PC-3 (cell line): ENCODE data around the gene NAPG. TPM values are rescaled to one million over a fixed set of nuclear protein-coding genes. Genes with fewer than 3 reads are reported as not detected.
A peak's percentile ranks its signal among the peaks of the same experiment; 100 is the strongest.

Experiments
- ATAC-seq: fragments of 200-7000 bp; cut with Tn5 transposase; 2 replicates; pipeline ENCODE4 v1.9.1; 2020; ENCODE audit warnings: mild to moderate bottlenecking, moderate library complexity
- BruUV-seq: library from RNA; stranded (reverse); fragments of 400-500 nt; replicated peaks from 2 replicates; lab custom pipeline; 2021; lab: Mats Ljungman, UMichigan
- CTCF ChIA-PET: fragments of 300-600 bp; sonication (Branson Sonifier 250); formaldehyde crosslinking; loops from one replicate; lab custom pipeline; 2022; ENCODE audit warnings: antibody characterized with exemption; lab: Charles Lee
- POLR2A ChIA-PET: fragments of 300-600 bp; sonication (Branson Sonifier 250); formaldehyde crosslinking; loops from one replicate; lab custom pipeline; 2022; ENCODE audit warnings: antibody characterized with exemption; ENCODE audit not compliant: unreplicated experiment; lab: Charles Lee
- DNase-seq: peaks from one replicate; pipeline ENCODE4 v3.0.0-alpha.2; 2015
- H2AFZ ChIP-seq: fragments of 300-600 bp; sonication (generic); 2 replicates; pipeline ENCODE4 v1.6.0; 2016; ENCODE audit warnings: antibody characterized with exemption, low read length
- H3F3A ChIP-seq: fragments of 300-600 bp; sonication (generic); one replicate; pipeline ENCODE4 v1.6.0; 2017; ENCODE audit warnings: antibody characterized with exemption, low read length, control low read depth, mild to moderate bottlenecking; ENCODE audit not compliant: unreplicated experiment
- H3K27ac ChIP-seq: fragments of 300-600 bp; sonication (generic); 2 replicates; pipeline ENCODE4 v1.5.1; 2016; ENCODE audit warnings: mild to moderate bottlenecking, low read length
- H3K27me3 ChIP-seq: fragments of 300-600 bp; sonication (generic); 2 replicates; pipeline ENCODE4 v1.6.1; 2016; ENCODE audit warnings: low read length, mixed read lengths
- H3K36me3 ChIP-seq: fragments of 300-600 bp; sonication (generic); 2 replicates; pipeline ENCODE4 v1.6.1; 2016; ENCODE audit warnings: low read depth, mixed run types, low read length, mixed read lengths
- H3K4me1 ChIP-seq: fragments of 300-600 bp; sonication (generic); 2 replicates; pipeline ENCODE4 v1.5.1; 2016; ENCODE audit warnings: low read length; ENCODE audit not compliant: insufficient read depth
- H3K4me2 ChIP-seq: fragments of 300-600 bp; sonication (generic); 2 replicates; pipeline ENCODE4 v1.6.0; 2016; ENCODE audit warnings: low read length
- H3K4me3 ChIP-seq: fragments of 300-600 bp; sonication (generic); 2 replicates; pipeline ENCODE4 v1.5.1; 2016; ENCODE audit warnings: mild to moderate bottlenecking, low read length, mixed read lengths
- H3K79me2 ChIP-seq: fragments of 300-600 bp; sonication (generic); 2 replicates; pipeline ENCODE4 v1.6.1; 2017; ENCODE audit warnings: low read length, mixed read lengths
- H3K9ac ChIP-seq: fragments of 300-600 bp; sonication (generic); 2 replicates; pipeline ENCODE4 v1.6.0; 2016; ENCODE audit warnings: mild to moderate bottlenecking, low read length
- H3K9me2 ChIP-seq: fragments of 300-600 bp; sonication (generic); replicated peaks from 2 replicates; pipeline ENCODE4 v1.6.1; 2016; ENCODE audit warnings: mixed run types, low read length, mixed read lengths
- H3K9me3 ChIP-seq: fragments of 300-600 bp; sonication (generic); 2 replicates; pipeline ENCODE4 v1.6.1; 2016; ENCODE audit warnings: low read length, mixed read lengths
- H4K20me1 ChIP-seq: fragments of 300-600 bp; sonication (generic); 2 replicates; pipeline ENCODE4 v1.6.1; 2016; ENCODE audit warnings: low read length, mixed read lengths
- EZH2 ChIP-seq: fragments of 300-600 bp; sonication (generic); IDR thresholded peaks from one replicate; pipeline ENCODE4 v1.6.1; 2017; ENCODE audit warnings: antibody characterized with exemption, mild to moderate bottlenecking, low read length; ENCODE audit not compliant: unreplicated experiment
- EZH2phosphoT487 ChIP-seq: fragments of 300-600 bp; sonication (generic); IDR thresholded peaks from 2 replicates; pipeline ENCODE4 v1.6.1; 2018; ENCODE audit warnings: mild to moderate bottlenecking, antibody characterized with exemption, low read length, borderline replicate concordance
- intact Hi-C: fragments of 100-400 bp; cut with micrococcal nuclease; formaldehyde crosslinking; loops from 2 replicates; pipeline ENCODE4 v1.9.0; 2023
- total RNA-seq: library from RNA; depleted of rRNA; stranded (reverse); fragments of >200 nt; gene quantifications from 2 replicates; pipeline ENCODE4 v1.2.3, GENCODE V29; 2014
- TF ChIP-seq, protein P1 (sequence below): fragments of 300-600 bp; sonication (generic); conservative IDR thresholded peaks from 2 replicates; pipeline ENCODE4 v1.5.1; 2017; ENCODE audit warnings: antibody characterized with exemption, low read depth, mild to moderate bottlenecking, low read length

NAPG gene
- total RNA-seq, 1 experiment from 2014 or later = 24.7 TPM

DNA sequence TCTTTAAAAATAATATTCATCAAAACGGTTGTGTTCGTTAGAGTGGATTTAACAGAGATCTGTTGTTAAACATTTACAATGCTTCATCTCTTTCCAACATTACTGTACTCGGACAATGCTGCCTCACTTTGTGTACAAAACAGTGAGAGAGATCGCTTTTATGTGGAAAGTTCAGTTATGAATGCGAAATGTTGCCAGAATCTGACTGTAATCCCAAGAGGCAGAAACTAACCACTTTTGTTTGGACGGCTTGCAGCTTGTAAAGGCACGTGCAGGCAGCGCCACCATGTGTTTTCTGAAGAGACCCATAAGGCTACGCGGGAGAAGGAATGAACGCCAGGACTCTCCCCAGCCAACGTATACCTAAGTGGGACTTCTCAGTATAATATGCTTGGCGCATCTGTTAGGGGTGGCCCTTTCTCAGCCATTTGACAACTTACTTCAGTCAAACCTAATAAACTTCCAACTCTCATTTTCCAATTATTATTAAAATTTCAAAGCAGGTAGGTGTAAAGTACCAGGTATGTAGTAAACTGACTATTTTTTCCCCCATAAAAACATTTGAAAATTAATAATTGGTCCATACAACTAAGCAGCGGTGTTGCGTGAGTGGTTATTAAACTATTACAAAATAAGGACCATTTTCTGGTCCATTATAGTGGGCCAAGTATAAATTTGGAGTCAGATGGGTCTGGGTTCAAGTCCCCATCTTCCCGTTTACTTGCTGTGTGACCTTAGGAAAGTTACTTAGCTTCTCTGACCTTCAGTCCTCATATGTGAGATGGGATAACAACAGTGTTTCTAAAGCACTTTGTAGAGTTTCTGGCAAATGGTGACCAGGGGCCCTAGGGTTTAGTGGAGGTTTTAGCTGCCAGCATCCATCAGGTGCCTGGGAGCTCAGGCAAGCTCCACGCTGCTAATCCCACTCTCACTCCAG lies 5.6 kb upstream of the NAPG start:
- peaks cover 13% of the 10 kb centered on the region for H3K4me1 ChIP-seq

DNA sequence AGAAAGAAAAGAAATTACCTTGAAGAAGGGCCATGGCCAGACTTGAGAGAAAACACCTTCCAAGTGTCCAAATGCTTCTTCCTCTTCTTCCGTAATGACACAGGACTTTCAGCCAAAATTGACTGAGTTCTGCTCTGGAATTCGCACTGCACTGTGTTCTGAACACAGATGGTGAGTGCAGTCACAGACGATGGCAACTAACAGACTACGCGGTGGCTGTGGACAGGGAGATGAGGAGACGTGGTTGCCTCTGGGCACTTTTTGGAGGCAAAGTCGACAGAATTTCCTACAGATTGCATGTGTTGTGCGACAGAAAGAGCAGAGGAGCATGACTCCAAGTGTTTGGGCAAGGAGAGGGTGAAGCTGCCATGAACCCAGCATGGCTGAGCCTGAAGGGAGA lies 4.3 kb upstream of the NAPG start:
- peaks cover 32% of the 10 kb centered on the region for H3K27me3 ChIP-seq
- H3K4me1 ChIP-seq = peaks cover 17% of the 10 kb centered on the region
- CTCF ChIA-PET = no interaction called here
- no peaks in the 10 kb centered on the region for H3K9me3 ChIP-seq
- TF ChIP-seq, protein P1, sequence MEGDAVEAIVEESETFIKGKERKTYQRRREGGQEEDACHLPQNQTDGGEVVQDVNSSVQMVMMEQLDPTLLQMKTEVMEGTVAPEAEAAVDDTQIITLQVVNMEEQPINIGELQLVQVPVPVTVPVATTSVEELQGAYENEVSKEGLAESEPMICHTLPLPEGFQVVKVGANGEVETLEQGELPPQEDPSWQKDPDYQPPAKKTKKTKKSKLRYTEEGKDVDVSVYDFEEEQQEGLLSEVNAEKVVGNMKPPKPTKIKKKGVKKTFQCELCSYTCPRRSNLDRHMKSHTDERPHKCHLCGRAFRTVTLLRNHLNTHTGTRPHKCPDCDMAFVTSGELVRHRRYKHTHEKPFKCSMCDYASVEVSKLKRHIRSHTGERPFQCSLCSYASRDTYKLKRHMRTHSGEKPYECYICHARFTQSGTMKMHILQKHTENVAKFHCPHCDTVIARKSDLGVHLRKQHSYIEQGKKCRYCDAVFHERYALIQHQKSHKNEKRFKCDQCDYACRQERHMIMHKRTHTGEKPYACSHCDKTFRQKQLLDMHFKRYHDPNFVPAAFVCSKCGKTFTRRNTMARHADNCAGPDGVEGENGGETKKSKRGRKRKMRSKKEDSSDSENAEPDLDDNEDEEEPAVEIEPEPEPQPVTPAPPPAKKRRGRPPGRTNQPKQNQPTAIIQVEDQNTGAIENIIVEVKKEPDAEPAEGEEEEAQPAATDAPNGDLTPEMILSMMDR = no peak
- no peak for TF ChIP-seq EZH2
- no peak for TF ChIP-seq EZH2phosphoT487
- intact Hi-C loops = loop anchor here (10.0 kb wide), 1 partner anchor 787 kb away; no protein-coding TSS in a partner anchor
- no peak for DNase-seq
- no peak for ATAC-seq
- no peaks in the 10 kb centered on the region for H3K36me3 ChIP-seq
- H3F3A ChIP-seq = no peaks in the 10 kb centered on the region
- H2AFZ ChIP-seq = no peak overlapping the region
- H3K27ac ChIP-seq = no peak overlapping the region
- H3K9me2 ChIP-seq = no peaks in the 10 kb centered on the region
- no TSS peak for BruUV-seq
- POLR2A ChIA-PET = no interaction called here
- H3K4me2 ChIP-seq = no peak overlapping the region
- H3K79me2 ChIP-seq = peaks cover 5% of the 10 kb centered on the region
- H3K9ac ChIP-seq = no peak overlapping the region
- H3K4me3 ChIP-seq = no peak overlapping the region
- H4K20me1 ChIP-seq = no peaks in the 10 kb centered on the region

More for the DNA sequence above, 5.6 kb upstream of the NAPG start:
- Histone ChIP-seq H3K27ac (no peak overlapping the region), H2AFZ (peak overlapping the region; percentile 48), H3K27me3 (peaks cover 45% of the 10 kb centered on the region), H3K9me3 (no peaks in the 10 kb centered on the region), H3K9me2 (no peaks in the 10 kb centered on the region), H3K79me2 (no peaks in the 10 kb centered on the region), H3K4me2 (peak overlapping the region; percentile 70), H3K4me3 (peak overlapping the region; percentile 36; the same call in 1 of the 2 replicates), H3K9ac (no peak overlapping the region), H3K36me3 (no peaks in the 10 kb centered on the region), H3F3A (no peaks in the 10 kb centered on the region), H4K20me1 (no peaks in the 10 kb centered on the region)
- intact Hi-C loops = loop anchor here (1.0 to 10.0 kb wide), 4 partner anchors 65 to 785 kb away; partner anchors contain the start of gene APCDD1
- DNase-seq (peak; percentile 82), ATAC-seq (peak; percentile 95)
- TF ChIP-seq EZH2 (no peak), EZH2phosphoT487 (no peak)
- TF ChIP-seq, protein P1 = peak; percentile 91
- no TSS peak for BruUV-seq
- ChIA-PET CTCF (interaction anchor here (1.3 kb wide), 1 partner anchor 514 kb away, joined by 6 read pairs; no protein-coding TSS in a partner anchor), POLR2A (no interaction called here)
